DMS 273 treated with DMSO at 0.1 percent for 48 hours (cell line): ENCODE measurements around the gene PXK.

Experiments
- DNase-seq: peaks from one replicate; lab custom pipeline; 2025; lab: John Stamatoyannopoulos, UW

The PXK gene

GRCh38 chr3:58384381-58385090 lies 51.8 kb downstream of the PXK start:
- DNase-seq: no peak

DNA sequence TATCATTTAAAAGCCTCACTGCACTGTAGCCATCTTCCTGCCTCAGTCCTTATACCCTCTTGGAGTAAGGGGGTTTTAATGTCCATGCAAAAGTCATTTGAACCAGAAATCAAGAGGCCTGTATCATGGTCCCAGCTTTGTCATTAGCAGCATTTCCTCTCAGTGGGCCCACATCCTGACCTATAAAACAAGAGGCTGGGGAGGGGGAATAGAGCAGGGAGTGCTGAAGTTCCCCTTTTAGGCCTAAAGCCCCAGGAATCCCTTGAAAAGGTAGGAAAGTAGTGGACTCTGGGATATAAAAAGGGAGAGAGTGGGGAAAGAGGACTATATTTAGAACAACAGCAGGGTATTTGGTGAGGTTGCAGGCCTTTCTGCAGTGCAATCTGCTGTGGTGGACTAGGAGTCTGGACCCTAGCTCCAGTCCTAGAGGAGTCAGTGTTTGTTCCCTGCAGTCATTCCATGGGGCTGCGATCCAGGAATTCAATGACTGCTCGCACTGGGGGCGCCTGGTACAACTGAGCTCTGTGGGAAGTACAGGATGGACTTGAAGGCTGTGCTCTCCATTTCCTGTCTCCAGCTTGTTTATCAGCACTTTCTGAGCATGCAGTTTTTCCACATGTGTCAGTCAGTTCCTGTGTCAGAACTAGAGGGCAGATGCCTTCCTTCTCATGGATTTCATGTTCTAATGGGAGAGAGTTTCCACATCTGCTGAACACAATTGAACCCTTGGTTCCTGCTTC lies 54.1 kb downstream of the PXK start:
- no peak for DNase-seq

DNA sequence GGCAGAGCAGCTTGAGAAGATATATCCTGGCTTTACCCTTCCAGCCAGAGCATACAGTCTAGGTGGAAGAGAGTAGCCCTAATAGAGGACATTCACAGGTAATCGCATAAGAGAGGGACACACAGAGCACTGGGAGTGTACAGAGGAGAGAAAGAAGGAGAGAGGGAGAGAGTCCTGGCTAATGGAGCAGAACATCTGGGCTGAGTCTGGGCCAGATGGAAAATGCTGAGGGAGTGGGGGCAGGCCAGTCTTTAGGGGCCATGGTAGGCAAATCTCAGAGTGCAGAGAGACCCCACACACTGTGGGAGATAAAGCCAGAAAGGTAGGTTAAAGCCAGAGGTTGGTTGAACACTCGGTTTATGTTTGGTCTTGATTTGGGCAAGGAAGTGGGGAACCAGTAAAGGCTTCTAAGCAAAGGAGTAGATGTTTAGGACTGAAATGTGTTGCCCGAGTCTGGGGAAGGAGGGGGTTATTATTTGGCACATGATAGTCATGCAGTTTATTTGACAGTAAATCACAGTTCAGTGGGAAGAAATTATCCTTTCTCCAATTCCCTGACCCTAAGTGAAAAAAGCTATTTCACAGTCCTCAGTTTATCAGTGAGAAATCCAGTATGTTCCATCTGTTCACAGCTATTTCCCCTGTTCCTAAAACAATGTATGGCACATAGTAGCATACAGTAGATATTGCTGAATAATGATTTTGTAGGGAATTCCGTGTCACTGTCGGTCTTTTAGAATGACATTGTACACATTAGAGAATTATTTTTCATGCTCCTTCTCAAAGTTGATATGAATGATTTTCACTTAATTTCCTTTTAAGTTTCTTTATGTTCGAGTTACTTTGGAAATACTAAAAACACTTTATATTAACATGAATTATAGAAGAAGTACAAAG lies 55.2 kb downstream of the PXK start:
- DNase-seq: peak; percentile 51

GRCh38 chr3:58388550-58389091 lies 55.9 kb downstream of the PXK start:
- DNase-seq: no peak

- no peak for DNase-seq
Observed at GRCh38 chr3:58391156-58391865, 58.6 kb downstream of the PXK start.

DNA sequence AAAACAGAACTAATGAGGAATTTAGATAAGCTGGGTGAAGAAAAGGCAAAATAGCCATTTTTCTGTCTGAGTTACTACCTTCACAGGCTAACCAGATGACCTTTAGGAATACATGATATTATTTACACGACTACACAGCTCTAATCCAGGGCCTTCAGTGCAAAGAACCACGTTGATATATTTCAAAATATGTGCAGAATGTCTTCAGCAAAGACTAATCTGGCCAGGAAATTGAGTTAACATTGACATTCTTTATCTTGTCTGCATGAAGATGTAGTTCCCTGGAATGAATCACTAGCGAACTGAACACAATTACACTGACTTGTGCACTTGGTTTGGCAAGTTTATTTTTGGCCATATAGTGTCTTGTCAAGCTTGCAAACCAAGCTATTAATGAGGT lies 59.5 kb downstream of the PXK start:
- no peak for DNase-seq

DNA sequence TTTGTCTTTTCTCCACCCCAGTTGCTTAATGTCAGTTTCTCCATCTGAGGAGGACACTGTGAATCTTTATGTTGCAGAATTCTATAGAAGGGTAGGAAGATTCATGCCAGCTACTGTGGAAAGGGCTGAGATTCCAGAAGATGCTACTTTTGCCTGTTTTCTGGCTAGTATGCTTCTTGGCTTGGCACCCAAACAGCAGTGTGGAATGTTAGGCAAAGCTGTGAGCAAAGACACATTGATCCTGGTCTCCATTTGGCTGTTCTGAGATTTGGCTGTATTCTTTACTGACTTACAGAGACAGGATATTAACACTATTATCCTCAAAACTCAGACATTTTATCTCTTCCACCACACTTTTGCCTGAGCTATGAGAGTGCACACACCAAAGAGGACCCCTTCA lies 61.6 kb downstream of the PXK start:
- DNase-seq: no peak

- no peak for DNase-seq
Observed at GRCh38 chr3:58398669-58399333, 66.1 kb downstream of the PXK start.

GRCh38 chr3:58403513-58404109 lies 70.9 kb downstream of the PXK start:
- DNase-seq: no peak

DNA sequence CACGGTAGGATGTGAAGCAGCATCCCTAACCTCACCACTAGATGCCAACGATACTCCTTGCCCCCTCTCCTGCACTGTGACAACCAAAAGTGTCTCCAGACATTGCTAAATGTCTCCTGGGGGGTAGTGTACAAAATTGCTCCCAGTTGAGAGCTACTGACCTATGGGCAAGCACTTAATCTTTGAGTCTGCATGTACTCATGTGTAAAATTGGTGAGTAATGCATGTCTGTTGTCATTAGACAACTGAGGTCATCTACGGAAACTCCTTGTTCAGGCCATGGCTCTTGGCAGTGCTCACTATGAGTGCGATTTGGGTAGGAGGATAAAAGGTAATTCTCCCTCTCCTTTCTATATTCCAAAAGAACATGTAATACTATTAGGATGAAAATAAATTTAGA lies 71.7 kb downstream of the PXK start:
- DNase-seq: no peak

DNA sequence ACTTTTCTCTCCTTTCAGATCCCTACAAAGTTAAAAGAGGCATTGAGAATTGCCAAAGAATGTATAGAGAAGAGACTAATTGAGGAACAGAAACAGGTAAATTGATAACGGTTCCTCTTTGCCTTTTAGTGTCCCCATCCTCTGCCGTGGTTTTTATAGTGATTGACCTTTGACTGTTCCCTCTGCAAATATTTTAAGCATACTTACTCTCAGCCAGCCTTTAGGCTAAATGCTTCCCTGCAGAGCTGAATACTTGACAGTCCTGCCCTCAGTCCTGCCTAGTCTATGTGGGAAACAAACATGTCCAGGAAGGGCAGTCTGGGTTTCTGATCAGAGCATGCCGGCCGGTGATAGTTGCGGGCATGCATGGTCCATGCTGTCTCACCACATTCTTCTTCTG lies 76.2 kb downstream of the PXK start:
- no peak for DNase-seq

- DNase-seq: no peak
Observed at GRCh38 chr3:58409663-58410062, 77.0 kb downstream of the PXK start.

DNA sequence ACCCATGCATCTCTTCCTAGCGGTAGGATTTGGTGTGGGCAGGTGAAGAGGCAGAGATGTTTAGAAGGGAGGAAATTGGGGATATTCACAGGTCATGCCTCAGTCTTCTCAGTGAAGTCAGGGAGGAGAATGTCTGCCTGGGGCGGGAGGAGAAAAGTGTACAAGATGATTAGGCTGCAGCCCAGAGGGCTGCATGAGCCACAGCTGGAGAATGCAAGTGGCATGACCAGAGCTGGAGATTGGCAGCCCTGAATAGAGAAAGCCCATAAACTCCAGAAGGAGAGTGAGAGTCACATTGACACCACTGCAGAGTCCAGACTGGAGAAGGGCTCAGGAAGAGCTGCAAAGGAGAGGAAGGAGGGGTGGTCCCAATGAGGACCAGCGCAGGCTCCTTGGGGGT lies 78.3 kb downstream of the PXK start:
- DNase-seq: no peak

DNA sequence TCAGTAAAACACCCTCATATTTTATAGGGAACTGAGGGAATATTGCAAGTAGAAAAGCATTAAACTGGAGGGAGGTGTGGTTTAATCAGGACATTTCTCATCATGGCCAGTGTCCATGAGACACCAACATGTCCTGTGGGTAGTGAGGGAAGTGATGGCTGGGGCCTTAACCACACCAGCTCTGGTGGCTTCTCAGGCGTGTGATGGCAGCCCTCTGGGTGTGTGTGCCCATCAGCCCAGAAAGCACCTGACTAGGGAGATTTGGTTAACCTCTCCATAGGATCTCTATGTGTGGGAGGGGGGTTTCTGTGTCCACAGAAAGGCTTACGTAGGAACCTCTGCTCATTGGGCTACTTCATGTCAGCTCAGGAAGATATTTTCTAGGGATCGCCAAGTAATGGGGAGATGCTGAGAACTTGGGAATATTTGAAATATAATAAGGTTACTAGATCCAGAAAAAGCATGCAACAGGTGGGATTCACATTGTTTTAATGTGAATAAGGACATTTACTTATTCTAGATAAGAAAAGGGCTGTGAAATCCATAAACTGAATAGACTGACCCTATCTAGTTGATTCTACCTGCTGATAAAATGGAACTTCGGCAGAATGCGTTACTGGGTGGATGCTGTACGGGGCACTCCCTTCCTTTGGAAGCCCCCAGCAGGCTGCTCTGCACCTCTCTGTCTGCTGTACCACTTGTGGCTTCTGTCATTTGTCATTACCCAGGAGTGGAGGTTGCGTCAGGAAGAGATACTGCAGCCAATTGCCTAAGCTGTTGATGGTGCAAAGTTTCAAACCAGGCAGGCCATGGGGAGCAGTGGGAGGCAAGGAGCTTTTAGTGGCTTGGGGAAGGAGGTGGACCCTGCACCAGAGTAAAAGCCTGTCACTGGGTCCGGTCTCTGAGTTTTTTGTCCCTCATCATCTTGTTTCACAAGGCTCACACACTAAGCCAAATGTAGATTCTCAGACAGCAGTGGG lies 79.4 kb downstream of the PXK start:
- DNase-seq: no peak

- DNase-seq: peak; percentile 7
Observed at GRCh38 chr3:58414538-58415197, 82.0 kb downstream of the PXK start.

DNA sequence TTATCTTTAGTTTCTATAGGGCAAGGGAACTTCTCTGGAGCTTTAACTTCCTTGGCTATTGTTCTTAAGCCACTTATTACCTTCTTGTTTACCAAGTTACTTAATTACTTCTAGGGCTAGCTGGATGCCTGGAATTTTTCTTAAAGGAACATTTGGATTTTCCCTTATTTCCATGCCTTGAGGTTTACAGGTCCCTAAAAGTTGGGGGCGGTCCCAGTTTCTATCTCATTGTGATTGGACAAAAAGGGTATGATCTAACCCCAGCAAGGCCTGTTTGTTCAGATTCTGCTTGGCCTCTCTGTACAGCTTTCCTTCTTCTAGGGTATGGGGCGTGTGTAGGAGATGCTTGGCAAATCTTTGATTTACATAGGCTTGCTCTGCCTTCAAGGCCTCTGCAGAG lies 83.5 kb downstream of the PXK start:
- DNase-seq: no peak

DNA sequence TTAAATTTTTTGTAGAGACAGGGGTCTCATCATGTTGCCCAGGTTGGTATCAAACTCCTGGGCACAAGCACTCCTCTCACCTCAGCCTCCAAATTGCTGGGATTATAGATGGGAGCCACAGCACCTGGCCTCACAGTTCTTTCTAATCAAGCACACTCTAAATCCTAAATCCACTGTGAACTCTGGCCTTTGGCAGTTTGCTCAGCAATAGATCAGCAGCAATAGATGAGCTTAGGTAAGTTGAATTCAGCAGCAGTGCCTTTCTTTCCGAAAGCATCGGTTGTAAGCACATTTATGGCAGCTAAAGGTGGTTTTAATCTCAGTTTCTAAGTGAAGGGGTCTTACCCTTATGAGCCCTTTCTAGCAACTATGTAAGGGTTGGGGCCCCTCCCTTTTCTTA lies 84.4 kb downstream of the PXK start:
- no peak for DNase-seq

GRCh38 chr3:58418227-58418626 lies 85.5 kb downstream of the PXK start:
- no peak for DNase-seq
